GM12878 (cell line): Measurements from ENCODE around the gene LIMD2. TPM values are rescaled to one million over a fixed set of nuclear protein-coding genes. Genes with fewer than 3 reads are reported as not detected.
A peak's percentile ranks its signal among the peaks of the same experiment; 100 is the strongest.

Source experiments
- ATAC-seq: fragments of 200-7000 bp; cut with Tn5 transposase; 3 replicates; pipeline ENCODE4 v1.9.1; 2020; ENCODE audit warnings: mild to moderate bottlenecking, moderate library complexity
- BruUV-seq: library from RNA; stranded (reverse); fragments of 400-500 nt; replicated peaks from 2 replicates; lab custom pipeline; 2021; lab: Mats Ljungman, UMichigan
- CTCF ChIA-PET: fragments of 300-600 bp; sonication (Branson Sonifier 250); formaldehyde crosslinking; extraction: SDS; loops from one replicate; lab custom pipeline; 2021; ENCODE audit warnings: inconsistent platforms; lab: Yijun Ruan, JAX
- POLR2A ChIA-PET: fragments of 350-600 bp; formaldehyde crosslinking; extraction: SDS; loops from one replicate; lab custom pipeline; 2021; ENCODE audit warnings: inconsistent platforms; lab: Charles Lee
- RAD21 ChIA-PET: fragments of 300-600 bp; sonication (Branson Sonifier 250); formaldehyde crosslinking; loops from one replicate; lab custom pipeline; 2023; ENCODE audit warnings: antibody characterized with exemption; ENCODE audit not compliant: unreplicated experiment; lab: Charles Lee
- SMC1A ChIA-PET: fragments of 300-600 bp; sonication (Branson Sonifier 250); formaldehyde crosslinking; loops from one replicate; lab custom pipeline; 2023; ENCODE audit not compliant: unreplicated experiment, uncharacterized antibody; lab: Charles Lee
- DNase-seq: peaks from one replicate; pipeline ENCODE4 v3.0.0-alpha.2; 2011; ENCODE audit warnings: low read depth, low spot score
- FAIRE-seq: peaks from 3 replicates; lab custom pipeline; 2011; peaks lifted over from hg19 to GRCh38; lab: Jason Lieb, UNC
- H2AFZ ChIP-seq: 2 replicates; pipeline ENCODE4 v1.6.0; 2011; ENCODE audit warnings: low read depth, low read length, control low read depth; ENCODE audit not compliant: control insufficient read depth
- H3K27ac ChIP-seq: 2 replicates; pipeline ENCODE4 v1.5.1; 2011; ENCODE audit warnings: control low read depth; ENCODE audit not compliant: control insufficient read depth, insufficient read depth
- H3K27me3 ChIP-seq, 2 experiments: replicated peaks in 1 of 2; 2 replicates each; pipeline versions ENCODE4 v1.6.0 to v1.6.1; 2011; ENCODE audit warnings: low read length in 1 of 2; ENCODE audit not compliant: control insufficient read depth in 2 of 2, insufficient read depth in 2 of 2
- H3K36me3 ChIP-seq, 2 experiments: 2 replicates each; pipeline ENCODE4 v1.5.1; 2011; ENCODE audit warnings: low read length in 1 of 2; ENCODE audit not compliant: control insufficient read depth in 2 of 2, insufficient read depth in 2 of 2
- H3K4me1 ChIP-seq: 2 replicates; pipeline ENCODE4 v1.6.1; 2011; ENCODE audit warnings: mild to moderate bottlenecking, low read length, moderate library complexity, mixed read lengths; ENCODE audit not compliant: control insufficient read depth, insufficient read depth
- H3K4me2 ChIP-seq: 2 replicates; pipeline ENCODE4 v1.6.0; 2011; ENCODE audit warnings: control low read depth; ENCODE audit not compliant: control insufficient read depth, insufficient read depth
- H3K4me3 ChIP-seq: fragments of 200-600 bp; sonication (generic); 2 replicates; pipeline ENCODE4 v1.5.1; 2016
- H3K79me2 ChIP-seq: 2 replicates; pipeline ENCODE4 v1.6.0; 2011; ENCODE audit warnings: low read length; ENCODE audit not compliant: control insufficient read depth, insufficient read depth
- H3K9ac ChIP-seq: 2 replicates; pipeline ENCODE4 v1.8.0; 2011; ENCODE audit warnings: low read length, control low read depth, mixed read lengths; ENCODE audit not compliant: control insufficient read depth, insufficient read depth
- H3K9me3 ChIP-seq: replicated peaks from 3 replicates; pipeline ENCODE4 v1.5.1; 2011; ENCODE audit warnings: mild to moderate bottlenecking, low read length; ENCODE audit not compliant: control insufficient read depth, insufficient read depth
- H4K20me1 ChIP-seq: 2 replicates; pipeline ENCODE4 v1.6.0; 2011; ENCODE audit not compliant: control insufficient read depth, insufficient read depth
- ATF3 ChIP-seq: IDR thresholded peaks from 2 replicates; pipeline ENCODE4 v1.6.1; 2011; ENCODE audit warnings: low read depth, mild to moderate bottlenecking, low read length, moderate library complexity, borderline replicate concordance; ENCODE audit errors: extremely low read depth
- CBFB ChIP-seq: IDR thresholded peaks from 2 replicates; pipeline ENCODE4 v1.6.1; 2016; ENCODE audit warnings: antibody characterized with exemption, low read depth
- CEBPB ChIP-seq, 2 experiments: fragments of 150-350 bp in 1 of 2; IDR thresholded peaks; 2 replicates each; pipeline ENCODE4 v1.6.1; 2012 to 2014; ENCODE audit warnings: low read depth in 2 of 2, low read length in 2 of 2, borderline replicate concordance in 1 of 2, inconsistent platforms in 1 of 2
- CHD1 ChIP-seq: IDR thresholded peaks from 2 replicates; pipeline ENCODE4 v1.6.1; 2012; ENCODE audit warnings: low read depth, low read length, improper control_type of control experiment
- CHD2 ChIP-seq: IDR thresholded peaks from 2 replicates; pipeline ENCODE4 v1.6.1; 2011; ENCODE audit warnings: low read depth, low read length, improper control_type of control experiment, borderline replicate concordance
- HDAC6 ChIP-seq: fragments of 200-600 bp; sonication (generic); IDR thresholded peaks from one replicate; pipeline ENCODE4 v1.8.0; 2017; ENCODE audit warnings: antibody characterized with exemption; ENCODE audit not compliant: unreplicated experiment
- IKZF1 ChIP-seq: fragments of 450-650 bp; conservative IDR thresholded peaks from 2 replicates; pipeline ENCODE4 v1.6.1; 2017; ENCODE audit warnings: antibody characterized with exemption, mild to moderate bottlenecking
- IRF3 ChIP-seq: fragments of 450-650 bp; IDR thresholded peaks from 2 replicates; pipeline ENCODE4 v1.6.1; 2014; ENCODE audit warnings: mild to moderate bottlenecking
- JUNB ChIP-seq: IDR thresholded peaks from 2 replicates; pipeline ENCODE4 v1.6.1; 2016; ENCODE audit warnings: antibody characterized with exemption, mild to moderate bottlenecking
- NR2C2 ChIP-seq: IDR thresholded peaks from 2 replicates; pipeline ENCODE4 v1.6.1; 2011; ENCODE audit warnings: borderline replicate concordance, low read depth; ENCODE audit not compliant: control insufficient read depth, insufficient read length
- NR2F1 ChIP-seq: fragments of 450-650 bp; conservative IDR thresholded peaks from 2 replicates; pipeline ENCODE4 v1.6.1; 2017; ENCODE audit warnings: mild to moderate bottlenecking
- PKNOX1 ChIP-seq: fragments of 450-650 bp; IDR thresholded peaks from 2 replicates; pipeline ENCODE4 v1.6.1; 2016; ENCODE audit warnings: mild to moderate bottlenecking
- SIN3A ChIP-seq: IDR thresholded peaks from 2 replicates; pipeline ENCODE4 v1.6.1; 2012; ENCODE audit warnings: low read depth, low read length, improper control_type of control experiment
- SPI1 ChIP-seq: IDR thresholded peaks from 2 replicates; pipeline ENCODE4 v1.6.1; 2011; ENCODE audit warnings: low read depth, mild to moderate bottlenecking, low read length, moderate library complexity, borderline replicate concordance; ENCODE audit not compliant: insufficient read depth
- TCF12 ChIP-seq: IDR thresholded peaks from 2 replicates; pipeline ENCODE4 v1.6.1; 2011; ENCODE audit warnings: low read depth, mild to moderate bottlenecking, low read length
- ZNF274 ChIP-seq: IDR thresholded peaks from one replicate; pipeline ENCODE4 v1.8.0; 2011; ENCODE audit not compliant: insufficient read length, insufficient read depth
- WGBS: methylation state at CpG from one replicate; pipeline ENCODE4 v1.1.6; 2016; ENCODE audit warnings: low lambda C conversion rate; ENCODE audit not compliant: insufficient replicate concordance, insufficient coverage; ENCODE audit errors: missing lambda C conversion rate; 5-methylcytosine and 5-hydroxymethylcytosine counted together
- in situ Hi-C: fragments of 300-500 bp; cut with MboI; formaldehyde crosslinking; loops from 9 replicates; pipeline ENCODE4 v1.14.3; 2018; ENCODE audit warnings: mixed read lengths
- intact Hi-C: fragments of 100-400 bp; cut with micrococcal nuclease; formaldehyde crosslinking; loops from one replicate; pipeline ENCODE4 v1.14.2; 2022; ENCODE audit not compliant: unreplicated experiment
- polyA plus RNA-seq, 11 experiments: library from polyadenylated mRNA; depleted of rRNA in 4 of 11; unstranded in 6 of 11; stranded (reverse) in 5 of 11; fragments of >200 nt; fragmentation: Nextera tagmentation in 4 of 11; fragmentation: Illumina TruSeq in 1 of 11; extraction: Ambion mirVana in 4 of 11; extraction: Trizol in 1 of 11; gene quantifications; 1 replicate in 1 of 11; 2 replicates in 10 of 11; pipeline versions ENCODE4 v1.2.1 to v1.2.3, GENCODE V29; 2011 to 2016; ENCODE audit warnings: inconsistent platforms in 2 of 11, missing spikeins in 2 of 11, low read depth in 1 of 11
- total RNA-seq, 4 experiments: library from RNA; depleted of rRNA in 3 of 4; stranded (reverse); fragments of >200 nt in 3 of 4; fragmentation: Illumina TruSeq in 1 of 4; extraction: Trizol in 1 of 4; gene quantifications; 2 replicates each; pipeline versions ENCODE4 v1.2.1 to v1.2.3, GENCODE V29; 2013 to 2021

The LIMD2 gene
- total and polyA plus RNA-seq, 10 of the 15 experiments (the other 5 are each of a cell fraction or from before 2014, with no cell fraction given), result 1.1 to 339 (median 181) TPM

GRCh38 chr17:63703029-63703428, 3.1 kb upstream of the LIMD2 start (continued):
- TF ChIP-seq ATF3 (no peak), PKNOX1 (no peak), CHD1 (no peak)

- TF ChIP-seq CHD2 (no peak), SPI1 (no peak), NR2C2 (no peak), PKNOX1 (no peak), TCF12 (no peak), ZNF274 (no peak), IKZF1 (no peak), CEBPB (IDR thresholded peaks at IDR 0.05; ENCODE audit: borderline replicate concordance in 1 of 2, low read depth in 2 of 2, low read length in 2 of 2) (no peak), HDAC6 (no peak), IRF3 (no peak), CBFB (no peak), NR2F1 (no peak), SIN3A (no peak), JUNB (no peak)
- peak overlapping the region; percentile 91 for H3K4me3 ChIP-seq
- ChIA-PET RAD21 (interaction anchor here (2.6 to 3.8 kb wide), 2 partner anchors 40 to 70 kb away, joined by 10 to 23 read pairs; partner anchors contain the start of genes CCDC47, DDX42 and STRADA), POLR2A (interaction anchor here (0.5 to 4.2 kb wide), 6 partner anchors 14 to 144 kb away, joined by 3 to 42 read pairs (median 3); partner anchors contain the start of genes CCDC47, DDX42 and STRADA), SMC1A (interaction anchor here (0.9 to 2.1 kb wide), 6 partner anchors 25 to 83 kb away, joined by 3 to 5 read pairs (median 4); partner anchors contain the start of genes CCDC47 and STRADA), CTCF (interaction anchor here (0.6 to 2.2 kb wide), 8 partner anchors 8 to 148 kb away, joined by 3 to 7 read pairs (median 3); no protein-coding TSS in a partner anchor)
- intact Hi-C loops, result no loop called here
- peaks cover 16% of the 10 kb centered on the region for H3K4me1 ChIP-seq
- FAIRE-seq (no peak), DNase-seq (no peak), ATAC-seq (no peak)
- peaks cover 0 to 10% of the 10 kb centered on the region in 2 experiments; a peak in 3 of 4 replicates for H3K36me3 ChIP-seq
- no peaks in the 10 kb centered on the region for H4K20me1 ChIP-seq
- H3K27ac ChIP-seq, result peak overlapping the region; percentile 93
- peak overlapping the region; percentile 86 for H3K9ac ChIP-seq
- WGBS, result 26% methylated on average over 6 of the region's 6 CpGs
- H3K9me3 ChIP-seq, result no peaks in the 10 kb centered on the region
- H2AFZ ChIP-seq, result no peak overlapping the region
- no TSS peak for BruUV-seq
- H3K4me2 ChIP-seq, result peak overlapping the region; percentile 97
- no peaks in the 10 kb centered on the region for H3K27me3 ChIP-seq
- H3K79me2 ChIP-seq, result peaks cover 52% of the 10 kb centered on the region
- in situ Hi-C loops, result no loop called here
Observed at GRCh38 chr17:63702721-63703015, 2.7 kb upstream of the LIMD2 start.
